HG03378 (cell line): ENCODE data around the gene PGM2.
"Not testable (repeated sequence)": the region's sequence is repeated elsewhere in the genome, so short reads cannot be mapped to it uniquely, and the experiment has no call there.

Source experiments
- ATAC-seq: cut with Tn5 transposase; IDR thresholded peaks from one replicate; pipeline ENCODE4 v1.9.1; 2021; ENCODE audit warnings: mild to moderate bottlenecking, moderate library complexity; ENCODE audit not compliant: unreplicated experiment

PGM2 gene

GRCh38 chr4:37826295-37827029 is at the start of gene PGM2:
Gene PGM2, plus strand, starts transcription at chr4:37826686. Its CDS starts 47 bp downstream, at chr4:37826733.
- peak; percentile 94 for ATAC-seq

- ATAC-seq: no peak
These were observed 46.6 kb upstream of the PGM2 start for GRCh38 chr4:37779896-37780295.

- no peak for ATAC-seq
These were observed 45.9 kb upstream of the PGM2 start for GRCh38 chr4:37780444-37781130.

- ATAC-seq: no peak
These were observed 45.4 kb upstream of the PGM2 start for GRCh38 chr4:37781131-37781455.

GRCh38 chr4:37786267-37786666 is 40.2 kb upstream of the PGM2 start:
- ATAC-seq: not testable (repeated sequence)

- ATAC-seq: not testable (repeated sequence)
These were observed 38.5 kb upstream of the PGM2 start for GRCh38 chr4:37787883-37788460.

GRCh38 chr4:37788819-37789218 is 37.7 kb upstream of the PGM2 start:
- no peak for ATAC-seq

- ATAC-seq: no peak
These were observed 34.2 kb upstream of the PGM2 start for GRCh38 chr4:37792241-37792640.

- ATAC-seq: no peak
These were observed 32.9 kb upstream of the PGM2 start for GRCh38 chr4:37793562-37793961.

GRCh38 chr4:37794056-37794455 is 32.4 kb upstream of the PGM2 start:
- no peak for ATAC-seq

- no peak for ATAC-seq
These were observed 30.8 kb upstream of the PGM2 start for GRCh38 chr4:37795581-37796195.

- no peak for ATAC-seq
These were observed 29.1 kb upstream of the PGM2 start for GRCh38 chr4:37797374-37797773.

- ATAC-seq: no peak
These were observed 28.6 kb upstream of the PGM2 start for GRCh38 chr4:37797923-37798322.

GRCh38 chr4:37798616-37799015 is 27.9 kb upstream of the PGM2 start:
- ATAC-seq: no peak

- ATAC-seq: no peak
These were observed 26.4 kb upstream of the PGM2 start for GRCh38 chr4:37799941-37800554.

- no peak for ATAC-seq
These were observed 24.3 kb upstream of the PGM2 start for GRCh38 chr4:37802068-37802666.

GRCh38 chr4:37803348-37803973 is 23.0 kb upstream of the PGM2 start:
- ATAC-seq: no peak

GRCh38 chr4:37805091-37805490 is 21.4 kb upstream of the PGM2 start:
- no peak for ATAC-seq

- no peak for ATAC-seq
These were observed 13.8 kb upstream of the PGM2 start for GRCh38 chr4:37812713-37813112.

GRCh38 chr4:37815591-37815990 is 10.9 kb upstream of the PGM2 start:
- ATAC-seq: no peak

- no peak for ATAC-seq
These were observed 10.5 kb upstream of the PGM2 start for GRCh38 chr4:37816006-37816405.
